GM12891 (cell line): Measurements from ENCODE around the gene NEURL2.

Experiments
- POLR2A ChIP-seq: IDR thresholded peaks from 2 replicates; pipeline ENCODE4 v1.6.1; 2011; ENCODE audit warnings: low read depth, low read length, control low read depth
- POLR2AphosphoS5 ChIP-seq: IDR thresholded peaks from 2 replicates; pipeline ENCODE4 v1.6.1; 2011; ENCODE audit warnings: low read depth, low read length, control low read depth
- SPI1 ChIP-seq: IDR thresholded peaks from 2 replicates; pipeline ENCODE4 v1.6.1; 2011; ENCODE audit warnings: low read depth, low read length, control low read depth
- TAF1 ChIP-seq: IDR thresholded peaks from 2 replicates; pipeline ENCODE4 v1.6.1; 2011; ENCODE audit warnings: low read depth, low read length, control low read depth

DNA sequence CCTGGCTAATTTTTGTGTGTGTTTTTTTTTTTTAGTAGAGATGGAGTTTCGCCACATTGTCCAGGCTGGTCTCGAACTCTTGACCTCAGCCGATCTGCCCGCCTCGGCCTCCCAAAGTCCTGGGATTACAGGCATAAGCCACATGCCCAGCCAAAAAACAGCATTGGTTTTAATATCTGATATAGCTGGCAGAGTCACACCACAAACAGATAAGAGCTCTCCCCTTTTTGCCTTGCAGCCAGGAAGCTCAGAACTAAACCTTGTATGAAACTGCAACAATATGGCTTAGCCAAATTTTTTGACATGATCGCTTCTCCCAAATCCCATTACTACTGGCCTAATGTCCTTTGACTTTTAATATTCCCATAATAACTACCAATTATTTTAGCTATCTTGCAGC, 38.7 kb downstream of the NEURL2 start:
- no peak for TF ChIP-seq TAF1
- no peak for TF ChIP-seq POLR2A
- no peak for TF ChIP-seq SPI1
- no peak for TF ChIP-seq POLR2AphosphoS5
